GM19452 (cell line): ENCODE data around the gene SPRED2.

Experiments used
- ATAC-seq: cut with Tn5 transposase; IDR thresholded peaks from one replicate; pipeline ENCODE4 v1.9.1; 2021; ENCODE audit not compliant: unreplicated experiment

The SPRED2 gene

GRCh38 chr2:65388596-65389390 lies 43.6 kb downstream of the SPRED2 start:
- no peak for ATAC-seq

GRCh38 chr2:65388051-65388531 lies 44.3 kb downstream of the SPRED2 start:
- ATAC-seq, result peak; percentile 59

GRCh38 chr2:65386989-65387388 lies 45.4 kb downstream of the SPRED2 start:
- no peak for ATAC-seq

- no peak for ATAC-seq
Measured at GRCh38 chr2:65386344-65386743, 46.1 kb downstream of the SPRED2 start.

GRCh38 chr2:65383541-65384488 lies 48.6 kb downstream of the SPRED2 start:
- ATAC-seq, result no peak

GRCh38 chr2:65382776-65383357 lies 49.5 kb downstream of the SPRED2 start:
- peak; percentile 86 for ATAC-seq

- no peak for ATAC-seq
Measured at GRCh38 chr2:65382323-65382722, 50.1 kb downstream of the SPRED2 start.

GRCh38 chr2:65381607-65382051 lies 50.8 kb downstream of the SPRED2 start:
- no peak for ATAC-seq

- ATAC-seq, result no peak
Measured at GRCh38 chr2:65380255-65380654, 52.1 kb downstream of the SPRED2 start.

GRCh38 chr2:65379721-65380171 lies 52.7 kb downstream of the SPRED2 start:
- ATAC-seq, result no peak

- ATAC-seq, result no peak
Measured at GRCh38 chr2:65379223-65379622, 53.2 kb downstream of the SPRED2 start.

GRCh38 chr2:65378290-65378689 lies 54.1 kb downstream of the SPRED2 start:
- no peak for ATAC-seq

- ATAC-seq, result no peak
Measured at GRCh38 chr2:65377556-65378192, 54.7 kb downstream of the SPRED2 start.

- no peak for ATAC-seq
Measured at GRCh38 chr2:65375723-65376122, 56.7 kb downstream of the SPRED2 start.

GRCh38 chr2:65374999-65375398 lies 57.4 kb downstream of the SPRED2 start:
- ATAC-seq, result no peak

- ATAC-seq, result no peak
Measured at GRCh38 chr2:65374575-65374974, 57.8 kb downstream of the SPRED2 start.

- no peak for ATAC-seq
Measured at GRCh38 chr2:65373365-65373918, 59.0 kb downstream of the SPRED2 start.

- ATAC-seq, result no peak
Measured at GRCh38 chr2:65372619-65373018, 59.8 kb downstream of the SPRED2 start.

- no peak for ATAC-seq
Measured at GRCh38 chr2:65371074-65371434, 61.3 kb downstream of the SPRED2 start.

GRCh38 chr2:65370387-65371073 lies 61.9 kb downstream of the SPRED2 start:
- ATAC-seq, result peak; percentile 59
